H9 (cell line): ENCODE data around the gene FRAT2. TPM values are rescaled to one million over a fixed set of nuclear protein-coding genes. Genes with fewer than 3 reads are reported as not detected.

Source experiments
- DNase-seq: peaks from one replicate; pipeline ENCODE4 v3.0.0-alpha.2; 2017
- H2AFZ ChIP-seq: one replicate; pipeline ENCODE4 v1.6.1; 2013; ENCODE audit warnings: mild to moderate bottlenecking, low read length, control low read depth, moderate library complexity
- H2AK5ac ChIP-seq: 2 replicates; pipeline ENCODE4 v1.6.1; 2013; ENCODE audit warnings: low read length, control low read depth, mixed read lengths; ENCODE audit not compliant: insufficient read length
- H2BK120ac ChIP-seq: one replicate; pipeline ENCODE4 v1.6.1; 2013; ENCODE audit warnings: low read depth, mild to moderate bottlenecking, low read length, control low read depth, inconsistent platforms; ENCODE audit not compliant: poor library complexity, severe bottlenecking
- H2BK12ac ChIP-seq: 2 replicates; pipeline ENCODE4 v1.6.1; 2013; ENCODE audit warnings: low read length, control low read depth, mixed read lengths, low read depth; ENCODE audit not compliant: insufficient read length
- H2BK15ac ChIP-seq: 2 replicates; pipeline ENCODE4 v1.6.1; 2013; ENCODE audit warnings: low read depth, low read length, control low read depth
- H2BK20ac ChIP-seq: one replicate; pipeline ENCODE4 v1.6.1; 2013; ENCODE audit warnings: low read depth, mild to moderate bottlenecking, low read length, control low read depth, inconsistent platforms; ENCODE audit not compliant: poor library complexity, severe bottlenecking
- H2BK5ac ChIP-seq: 2 replicates; pipeline ENCODE4 v1.6.1; 2013; ENCODE audit warnings: low read length, control low read depth, mixed read lengths; ENCODE audit not compliant: insufficient read length
- H3K14ac ChIP-seq: 2 replicates; pipeline ENCODE4 v1.6.1; 2013; ENCODE audit warnings: low read length, control low read depth; ENCODE audit not compliant: insufficient read depth
- H3K18ac ChIP-seq: 2 replicates; pipeline ENCODE4 v1.6.1; 2013; ENCODE audit warnings: low read depth, mild to moderate bottlenecking, mixed read lengths, low read length, control low read depth; ENCODE audit not compliant: insufficient read length
- H3K23ac ChIP-seq: 2 replicates; pipeline ENCODE4 v1.6.1; 2013; ENCODE audit warnings: low read length, control low read depth, mixed read lengths, low read depth; ENCODE audit not compliant: insufficient read length
- H3K23me2 ChIP-seq: 2 replicates; pipeline ENCODE4 v1.6.1; 2013; ENCODE audit warnings: low read depth, mild to moderate bottlenecking, mixed read lengths, low read length, control low read depth; ENCODE audit not compliant: insufficient read length, poor library complexity, severe bottlenecking
- H3K27ac ChIP-seq: 2 replicates; pipeline ENCODE4 v1.5.1; 2013; ENCODE audit warnings: low read length, control low read depth, mixed read lengths, low read depth; ENCODE audit not compliant: insufficient read length
- H3K27me3 ChIP-seq: 2 replicates; pipeline ENCODE4 v1.6.1; 2013; ENCODE audit warnings: low read length, control low read depth, inconsistent platforms; ENCODE audit not compliant: insufficient read depth
- H3K4ac ChIP-seq: 2 replicates; pipeline ENCODE4 v1.6.1; 2013; ENCODE audit warnings: low read depth, mild to moderate bottlenecking, control low read depth, inconsistent platforms, low read length, moderate library complexity
- H3K4me1 ChIP-seq: 2 replicates; pipeline ENCODE4 v1.6.1; 2013; ENCODE audit warnings: low read length, control low read depth, inconsistent platforms; ENCODE audit not compliant: insufficient read depth
- H3K4me2 ChIP-seq: 2 replicates; pipeline ENCODE4 v1.6.1; 2013; ENCODE audit warnings: low read length, control low read depth, mixed read lengths; ENCODE audit not compliant: insufficient read length, insufficient read depth
- H3K56ac ChIP-seq: 2 replicates; pipeline ENCODE4 v1.6.1; 2013; ENCODE audit warnings: low read depth, mild to moderate bottlenecking, mixed read lengths, low read length, control low read depth; ENCODE audit not compliant: insufficient read length
- H3K79me1 ChIP-seq: 2 replicates; pipeline ENCODE4 v1.6.1; 2013; ENCODE audit warnings: low read depth, mild to moderate bottlenecking, moderate library complexity, low read length, control low read depth, inconsistent platforms; ENCODE audit not compliant: insufficient read depth, poor library complexity, severe bottlenecking
- H3K79me2 ChIP-seq: 2 replicates; pipeline ENCODE4 v1.6.1; 2013; ENCODE audit warnings: low read length, control low read depth, inconsistent platforms; ENCODE audit not compliant: insufficient read depth
- H3K9ac ChIP-seq: 2 replicates; pipeline ENCODE4 v1.6.1; 2013; ENCODE audit warnings: low read length, control low read depth, mixed read lengths; ENCODE audit not compliant: insufficient read length; ENCODE audit errors: extremely low read depth
- H3K9me3 ChIP-seq: one replicate; pipeline ENCODE4 v1.6.1; 2013; ENCODE audit warnings: low read depth, low read length, inconsistent platforms; ENCODE audit not compliant: control insufficient read depth
- H3T11ph ChIP-seq: one replicate; pipeline ENCODE4 v1.6.1; 2013; ENCODE audit warnings: mild to moderate bottlenecking, low read length, control low read depth, inconsistent platforms
- H4K20me1 ChIP-seq: one replicate; pipeline ENCODE4 v1.6.1; 2013; ENCODE audit not compliant: control insufficient read depth, insufficient read length, insufficient read depth
- H4K5ac ChIP-seq: 2 replicates; pipeline ENCODE4 v1.6.1; 2013; ENCODE audit warnings: low read depth, mild to moderate bottlenecking, mixed read lengths, low read length, control low read depth; ENCODE audit not compliant: insufficient read length
- H4K8ac ChIP-seq: replicated peaks from 2 replicates; pipeline ENCODE4 v1.6.1; 2013; ENCODE audit warnings: low read length, control low read depth, mixed read lengths, low read depth; ENCODE audit not compliant: insufficient read length
- H4K91ac ChIP-seq: 2 replicates; pipeline ENCODE4 v1.6.1; 2013; ENCODE audit warnings: low read depth, mild to moderate bottlenecking, moderate library complexity, mixed read lengths, low read length, control low read depth; ENCODE audit not compliant: insufficient read length
- H3K27ac Mint-ChIP-seq, 3 experiments: 2 replicates in 2 of 3; 3 replicates in 1 of 3; pipeline ENCODE4 v1.8.0; 2020 to 2021; ENCODE audit warnings: mixed read lengths in 3 of 3, mild to moderate bottlenecking in 1 of 3, moderate library complexity in 1 of 3
- H3K27me3 Mint-ChIP-seq: 2 replicates; pipeline ENCODE4 v1.8.0; 2021; ENCODE audit warnings: low read depth, mild to moderate bottlenecking, moderate library complexity, mixed read lengths
- H3K36me3 Mint-ChIP-seq, 3 experiments: 2 replicates in 2 of 3; 3 replicates in 1 of 3; pipeline ENCODE4 v1.8.0; 2020 to 2021; ENCODE audit warnings: low read depth in 3 of 3, mixed read lengths in 3 of 3; ENCODE audit not compliant: insufficient read depth in 1 of 3
- H3K4me1 Mint-ChIP-seq, 2 experiments: 2 replicates each; pipeline ENCODE4 v1.8.0; 2020; ENCODE audit warnings: mixed read lengths in 2 of 2
- H3K4me3 Mint-ChIP-seq, 2 experiments: 2 replicates in 1 of 2; 3 replicates in 1 of 2; pipeline ENCODE4 v1.8.0; 2020 to 2021; ENCODE audit warnings: mild to moderate bottlenecking in 2 of 2, mixed read lengths in 2 of 2, moderate library complexity in 1 of 2
- H3K9me3 Mint-ChIP-seq, 2 experiments: 2 replicates in 1 of 2; 3 replicates in 1 of 2; pipeline ENCODE4 v1.8.0; 2020; ENCODE audit warnings: mild to moderate bottlenecking in 2 of 2, mixed read lengths in 2 of 2, moderate library complexity in 1 of 2
- CTCF ChIP-seq: fragments of 200-600 bp; sonication (generic); conservative IDR thresholded peaks from 3 replicates; pipeline ENCODE4 v1.8.0; 2021; ENCODE audit warnings: antibody characterized with exemption, mild to moderate bottlenecking
- WGBS: extraction: QIAGEN DNeasy Blood & Tissue Kit; methylation state at CpG from one replicate; pipeline ENCODE4 v1.1.7; 2013; ENCODE audit warnings: missing lambda C conversion rate, low lambda C conversion rate, mixed read lengths; ENCODE audit not compliant: insufficient read length; ENCODE audit errors: extremely low coverage; 5-methylcytosine and 5-hydroxymethylcytosine counted together
- total RNA-seq: library from RNA; stranded (reverse); gene quantifications from 2 replicates; pipeline ENCODE4 v1.2.1, GENCODE V29; 2021

FRAT2 gene
- total RNA-seq, 1 experiment from 2014 or later = 129 TPM

- no peak overlapping the region for H3K27ac Mint-ChIP-seq
- H3K27ac ChIP-seq = no peak overlapping the region
- H4K20me1 ChIP-seq = no peaks in the 10 kb centered on the region
- H3K36me3 Mint-ChIP-seq = no peaks in the 10 kb centered on the region
- no peaks in the 10 kb centered on the region for H3K4me1 ChIP-seq
- H3K23ac ChIP-seq = no peak overlapping the region
- H2BK20ac ChIP-seq = no peak overlapping the region
- H4K5ac ChIP-seq = no peak overlapping the region
- H2AFZ ChIP-seq = no peak overlapping the region
- no peaks in the 10 kb centered on the region for H3K9me3 Mint-ChIP-seq
- DNase-seq = no peak
- no peak overlapping the region for H3K4me2 ChIP-seq
- no peaks in the 10 kb centered on the region for H3K79me1 ChIP-seq
- no peaks in the 10 kb centered on the region for H3K27me3 ChIP-seq
- H2AK5ac ChIP-seq = no peak overlapping the region
- H3T11ph ChIP-seq = no peak overlapping the region
- H3K56ac ChIP-seq = no peak overlapping the region
- no peak overlapping the region for H3K18ac ChIP-seq
- H3K9me3 ChIP-seq = no peaks in the 10 kb centered on the region
- no peaks in the 10 kb centered on the region for H3K79me2 ChIP-seq
- no peak overlapping the region for H3K9ac ChIP-seq
- H2BK15ac ChIP-seq = no peak overlapping the region
- no peak overlapping the region for H3K4ac ChIP-seq
- no peak overlapping the region for H2BK120ac ChIP-seq
- no peak overlapping the region for H2BK12ac ChIP-seq
- no peak overlapping the region for H3K4me3 Mint-ChIP-seq
- no peak overlapping the region for H4K8ac ChIP-seq
- WGBS = no CpG with 5 or more reads among the region's 3 CpGs
- no peak overlapping the region for H2BK5ac ChIP-seq
- H4K91ac ChIP-seq = no peak overlapping the region
- TF ChIP-seq CTCF = no peak
- H3K23me2 ChIP-seq = no peaks in the 10 kb centered on the region
- peaks cover 0 to 5% of the 10 kb centered on the region in 2 experiments; a peak in 1 of 4 replicates for H3K4me1 Mint-ChIP-seq
- H3K27me3 Mint-ChIP-seq = no peaks in the 10 kb centered on the region; the same call in 1 of the 2 replicates
- H3K14ac ChIP-seq = no peak overlapping the region
These were observed 33.5 kb downstream of the FRAT2 start for GRCh38 chr10:97300980-97301379.
